Transverse colon (tissue), 3 donors: ENCODE data around the gene HMGCL.

Experiments used
- CTCF ChIP-seq, 5 experiments: fragments of 200-600 bp in 3 of 5; fragments of 450-650 bp in 2 of 5; sonication (generic) in 3 of 5; IDR thresholded peaks; 1 replicate in 2 of 5; 2 replicates in 3 of 5; pipeline ENCODE4 v1.5.1; 2016 to 2017; ENCODE audit warnings: antibody characterized with exemption in 5 of 5, inconsistent platforms in 3 of 5, mild to moderate bottlenecking in 2 of 5, moderate library complexity in 1 of 5
- POLR2A ChIP-seq: fragments of 450-650 bp; IDR thresholded peaks from one replicate; pipeline ENCODE4 v1.6.1; 2016; ENCODE audit warnings: antibody characterized with exemption, mild to moderate bottlenecking, moderate library complexity

- TF ChIP-seq CTCF (IDR thresholded peaks at IDR 0.05) (no peak), POLR2A (no peak)
Measured at GRCh38 chr1:23865543-23865930, 40.3 kb upstream of the HMGCL start.
